ENCODE measurements around the gene NKX2-2. TPM values are rescaled to one million over a fixed set of nuclear protein-coding genes. Genes with fewer than 3 reads are reported as not detected.

Gene NKX2-2
- total RNA-seq, 1 experiment from 2014 or later: not detected

DNA sequence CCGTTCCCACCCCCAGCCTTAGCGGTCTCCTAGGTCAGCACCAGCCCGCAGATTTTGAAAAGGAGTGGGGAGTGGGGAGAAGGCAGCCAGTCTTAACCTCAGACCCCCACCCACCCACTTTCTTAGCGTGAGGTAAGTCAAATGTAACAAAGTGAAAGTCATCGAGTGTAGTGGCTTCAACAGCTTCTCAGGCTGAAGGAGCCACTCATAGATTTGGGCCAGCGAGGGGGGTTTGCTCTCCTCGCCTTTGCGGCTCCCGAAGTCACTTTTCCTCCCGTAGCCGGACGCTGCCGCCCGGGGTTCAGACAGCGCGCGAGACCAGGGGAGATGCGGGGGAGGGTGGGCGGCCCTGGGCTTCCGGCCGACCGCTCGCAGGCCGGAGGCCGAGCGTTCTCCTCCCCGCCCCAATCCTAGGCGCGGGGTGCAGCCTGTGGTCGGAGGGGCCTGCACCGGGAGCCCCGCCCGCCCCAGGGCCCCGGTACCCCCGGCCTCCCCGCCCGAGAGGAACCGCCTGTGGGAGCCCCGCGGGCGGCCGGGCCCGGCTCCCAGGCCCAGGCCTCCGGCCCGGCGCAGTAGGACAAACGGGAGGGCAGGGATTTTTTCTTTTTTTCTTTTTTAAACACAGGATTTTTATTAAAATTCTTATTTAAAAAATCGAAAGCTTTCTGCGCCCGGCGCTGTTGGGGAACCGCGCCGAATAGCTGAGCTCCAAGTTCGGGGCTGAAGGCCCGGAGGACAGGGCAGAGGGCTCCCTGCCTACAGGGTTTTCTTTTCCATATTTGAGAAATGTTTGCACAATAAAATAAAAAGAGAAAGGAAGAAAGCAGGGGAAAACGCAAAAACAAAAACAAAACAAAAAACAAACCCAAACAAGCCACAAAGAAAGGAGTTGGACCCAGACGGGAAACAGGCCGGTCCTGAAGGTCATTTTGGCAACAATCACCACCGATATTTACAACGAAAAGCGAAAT is 3.2 kb downstream of the NKX2-2 start:
- ChIA-PET CTCF (no interaction called here), POLR2A (ENCODE audit: unreplicated experiment) (no interaction called here)
- Histone ChIP-seq H3K79me2 (ENCODE audit: low read length) (no peaks in the 10 kb centered on the region), H3K27me3 (ENCODE audit: low read length) (peaks cover 80% of the 10 kb centered on the region), H3K27ac (ENCODE audit: low read length) (no peak overlapping the region), H3K36me3 (ENCODE audit: low read depth, low read length) (no peaks in the 10 kb centered on the region), H3K9me2 (replicated peaks; ENCODE audit: low read length) (no peaks in the 10 kb centered on the region), H2AFZ (ENCODE audit: low read length) (no peak overlapping the region), H3K4me3 (ENCODE audit: low read length) (no peak overlapping the region), H3K9me3 (ENCODE audit: low read length) (no peaks in the 10 kb centered on the region), H4K20me1 (ENCODE audit: low read length) (no peaks in the 10 kb centered on the region), H3K4me2 (ENCODE audit: low read length) (no peak overlapping the region), H3K4me1 (ENCODE audit: insufficient read depth, low read length) (peaks cover 12% of the 10 kb centered on the region), H3K9ac (ENCODE audit: low read length) (no peak overlapping the region), H3F3A (ENCODE audit: low read length, unreplicated experiment) (no peaks in the 10 kb centered on the region)
- intact Hi-C loops (cut with micrococcal nuclease): no loop called here
- DNase-seq: no peak
- no peak for ATAC-seq
- BruUV-seq (replicated peaks): no TSS peak
- TF ChIP-seq EZH2phosphoT487 (IDR thresholded peaks at IDR 0.05; ENCODE audit: borderline replicate concordance, low read length) (no peak), EZH2 (IDR thresholded peaks at IDR 0.05; ENCODE audit: low read length, unreplicated experiment) (no peak)
- TF ChIP-seq, protein P1, sequence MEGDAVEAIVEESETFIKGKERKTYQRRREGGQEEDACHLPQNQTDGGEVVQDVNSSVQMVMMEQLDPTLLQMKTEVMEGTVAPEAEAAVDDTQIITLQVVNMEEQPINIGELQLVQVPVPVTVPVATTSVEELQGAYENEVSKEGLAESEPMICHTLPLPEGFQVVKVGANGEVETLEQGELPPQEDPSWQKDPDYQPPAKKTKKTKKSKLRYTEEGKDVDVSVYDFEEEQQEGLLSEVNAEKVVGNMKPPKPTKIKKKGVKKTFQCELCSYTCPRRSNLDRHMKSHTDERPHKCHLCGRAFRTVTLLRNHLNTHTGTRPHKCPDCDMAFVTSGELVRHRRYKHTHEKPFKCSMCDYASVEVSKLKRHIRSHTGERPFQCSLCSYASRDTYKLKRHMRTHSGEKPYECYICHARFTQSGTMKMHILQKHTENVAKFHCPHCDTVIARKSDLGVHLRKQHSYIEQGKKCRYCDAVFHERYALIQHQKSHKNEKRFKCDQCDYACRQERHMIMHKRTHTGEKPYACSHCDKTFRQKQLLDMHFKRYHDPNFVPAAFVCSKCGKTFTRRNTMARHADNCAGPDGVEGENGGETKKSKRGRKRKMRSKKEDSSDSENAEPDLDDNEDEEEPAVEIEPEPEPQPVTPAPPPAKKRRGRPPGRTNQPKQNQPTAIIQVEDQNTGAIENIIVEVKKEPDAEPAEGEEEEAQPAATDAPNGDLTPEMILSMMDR (conservative IDR thresholded peaks at IDR 0.05; ENCODE audit: low read depth, low read length): no peak

DNA sequence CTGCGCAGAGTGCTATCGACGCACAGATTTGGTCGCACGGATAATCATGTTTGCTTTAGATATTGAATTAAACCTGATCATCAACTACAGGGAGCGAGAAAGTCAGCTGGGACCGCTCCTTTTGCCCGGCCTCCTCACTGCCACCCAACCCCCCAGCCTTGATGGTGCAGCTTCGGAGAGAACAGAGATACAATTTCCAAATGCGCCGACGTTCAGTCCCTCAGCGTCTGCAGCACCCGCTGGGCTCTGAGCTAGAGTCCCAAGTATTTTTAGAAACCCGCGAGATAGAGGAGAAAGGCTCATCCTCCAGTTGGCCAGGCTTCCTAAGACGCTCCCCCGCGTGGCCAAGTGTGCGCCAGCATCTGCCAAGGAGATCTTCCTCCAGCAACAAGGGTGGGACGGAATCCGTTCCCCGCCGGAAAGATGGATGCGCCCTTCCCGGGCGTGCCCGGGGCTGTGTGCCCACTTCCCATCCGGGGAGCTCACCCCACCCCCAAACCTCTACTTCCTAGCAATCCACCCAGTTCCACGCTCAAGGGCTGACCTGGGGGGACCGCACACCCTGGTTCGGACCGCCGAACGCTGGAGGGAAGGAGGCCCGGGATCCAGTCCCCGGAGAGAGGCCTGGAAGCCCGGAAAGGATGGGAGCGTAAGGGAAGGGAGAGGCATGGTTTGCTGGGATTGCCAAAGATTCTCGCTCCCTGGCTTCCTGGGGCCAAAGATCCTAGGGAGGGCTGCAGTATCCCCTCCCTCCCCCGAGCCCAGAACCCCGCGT is 4.1 kb downstream of the NKX2-2 start:
- ChIA-PET CTCF (no interaction called here), POLR2A (ENCODE audit: unreplicated experiment) (no interaction called here)
- peaks cover 16% of the 10 kb centered on the region for H3K4me1 ChIP-seq (ENCODE audit: insufficient read depth, low read length)
- DNase-seq (no peak), ATAC-seq (no peak)
- no peaks in the 10 kb centered on the region for H4K20me1 ChIP-seq (ENCODE audit: low read length)
- H3F3A ChIP-seq (ENCODE audit: low read length, unreplicated experiment): no peaks in the 10 kb centered on the region
- H3K4me3 ChIP-seq (ENCODE audit: low read length): no peak overlapping the region
- peaks cover 73% of the 10 kb centered on the region for H3K27me3 ChIP-seq (ENCODE audit: low read length)
- intact Hi-C loops (cut with micrococcal nuclease): loop anchor here (5.0 kb wide), 2 partner anchors 382 to 457 kb away; partner anchors contain the start of gene KIZ
- no peaks in the 10 kb centered on the region for H3K9me2 ChIP-seq (replicated peaks; ENCODE audit: low read length)
- H3K9ac ChIP-seq (ENCODE audit: low read length): no peak overlapping the region
- H3K36me3 ChIP-seq (ENCODE audit: low read depth, low read length): no peaks in the 10 kb centered on the region
- H2AFZ ChIP-seq (ENCODE audit: low read length): no peak overlapping the region
- no peaks in the 10 kb centered on the region for H3K79me2 ChIP-seq (ENCODE audit: low read length)
- TF ChIP-seq EZH2 (IDR thresholded peaks at IDR 0.05; ENCODE audit: low read length, unreplicated experiment) (no peak), EZH2phosphoT487 (IDR thresholded peaks at IDR 0.05; ENCODE audit: borderline replicate concordance, low read length) (no peak)
- TF ChIP-seq, protein P1 (conservative IDR thresholded peaks at IDR 0.05; ENCODE audit: low read depth, low read length): no peak
- no TSS peak for BruUV-seq (replicated peaks)
- H3K4me2 ChIP-seq (ENCODE audit: low read length): no peak overlapping the region
- no peaks in the 10 kb centered on the region for H3K9me3 ChIP-seq (ENCODE audit: low read length)
- no peak overlapping the region for H3K27ac ChIP-seq (ENCODE audit: low read length)

Data from PC-3 (cell line).